HCT116 (cell line): ENCODE measurements around the gene NRCAM. TPM values are rescaled to one million over a fixed set of nuclear protein-coding genes. Genes with fewer than 3 reads are reported as not detected.

Experiments used
- ATAC-seq: fragments of 200-7000 bp; cut with Tn5 transposase; 2 replicates; pipeline ENCODE4 v1.9.1; 2020; ENCODE audit warnings: mild to moderate bottlenecking, moderate library complexity
- BruUV-seq: library from RNA; stranded (reverse); fragments of 400-500 nt; replicated peaks from 2 replicates; lab custom pipeline; 2021; lab: Mats Ljungman, UMichigan
- CTCF ChIA-PET: fragments of 300-600 bp; sonication (Branson Sonifier 250); formaldehyde crosslinking; loops from one replicate; lab custom pipeline; 2021; ENCODE audit warnings: antibody characterized with exemption; lab: Charles Lee
- POLR2A ChIA-PET: fragments of 300-600, 350-600 bp; sonication (Branson Sonifier 250); formaldehyde crosslinking; loops from one replicate; lab custom pipeline; 2021; ENCODE audit warnings: antibody characterized with exemption; lab: Charles Lee
- RAD21 ChIA-PET, 2 experiments: fragments of 300-600 bp; sonication (Branson Sonifier 250); formaldehyde crosslinking; loops; one replicate each; lab custom pipeline; 2023; ENCODE audit warnings: low total read pairs in 2 of 2; ENCODE audit not compliant: uncharacterized antibody in 2 of 2, unreplicated experiment in 2 of 2, low non-redundant PET in 1 of 2; lab: Charles Lee
- DNase-seq: peaks from one replicate; pipeline ENCODE4 v3.0.0-alpha.2; 2010; ENCODE audit warnings: low read depth, low spot score
- H2AFZ ChIP-seq: fragments of 200-600 bp; shearing (Covaris generic), sonication (generic); 2 replicates; pipeline ENCODE4 v1.6.1; 2017; ENCODE audit warnings: low read depth, mixed run types, mixed read lengths, antibody characterized with exemption, low read length; ENCODE audit not compliant: poor library complexity, severe bottlenecking
- H3K27ac ChIP-seq: 2 replicates; pipeline ENCODE4 v1.5.1; 2012; ENCODE audit warnings: low read depth, low read length
- H3K27me3 ChIP-seq: fragments of 200-600 bp; sonication (generic); 2 replicates; pipeline ENCODE4 v1.6.1; 2016; ENCODE audit warnings: mixed run types, low read length, mixed read lengths; ENCODE audit not compliant: insufficient read depth
- H3K36me3 ChIP-seq, 2 experiments: fragments of 200-500 bp in 1 of 2; fragments of 200-600 bp in 1 of 2; sonication (Bioruptor generic) in 1 of 2; sonication (generic) in 1 of 2; 2 replicates each; pipeline versions ENCODE4 v1.5.1 to v1.6.1; 2014 to 2016; ENCODE audit warnings: low read length in 2 of 2, inconsistent platforms in 1 of 2, mixed read lengths in 1 of 2, mixed run types in 1 of 2; ENCODE audit not compliant: insufficient read depth in 2 of 2, control insufficient read depth in 1 of 2
- H3K4me1 ChIP-seq, 2 experiments: fragments of 200-600 bp in 1 of 2; sonication (generic) in 1 of 2; 2 replicates each; pipeline versions ENCODE4 v1.5.1 to v1.6.1; 2012 to 2017; ENCODE audit warnings: low read length in 2 of 2, inconsistent platforms in 1 of 2, mild to moderate bottlenecking in 1 of 2, mixed read lengths in 1 of 2, mixed run types in 1 of 2, moderate library complexity in 1 of 2; ENCODE audit not compliant: insufficient read depth in 2 of 2, control insufficient read depth in 1 of 2
- H3K4me2 ChIP-seq: fragments of 200-600 bp; sonication (generic); 2 replicates; pipeline ENCODE4 v1.6.1; 2017; ENCODE audit warnings: mixed run types, low read length, mixed read lengths
- H3K4me3 ChIP-seq, 2 experiments: fragments of 200-600 bp in 1 of 2; sonication (generic) in 1 of 2; replicated peaks in 1 of 2; 2 replicates each; pipeline ENCODE4 v1.5.1; 2011 to 2016; ENCODE audit warnings: low read length in 2 of 2, control low read depth in 1 of 2, low read depth in 1 of 2, mild to moderate bottlenecking in 1 of 2, mixed read lengths in 1 of 2, mixed run types in 1 of 2
- H3K79me2 ChIP-seq: fragments of 200-600 bp; sonication (generic); 2 replicates; pipeline ENCODE4 v1.6.1; 2017; ENCODE audit warnings: mild to moderate bottlenecking, mixed run types, low read length, moderate library complexity, mixed read lengths; ENCODE audit not compliant: insufficient read depth
- H3K9ac ChIP-seq: fragments of 200-600 bp; sonication (generic); 2 replicates; pipeline ENCODE4 v1.6.1; 2016; ENCODE audit warnings: low read length, mixed read lengths
- H3K9me2 ChIP-seq: fragments of 200-600 bp; sonication (generic), shearing (Covaris generic); 2 replicates; pipeline ENCODE4 v1.6.1; 2017; ENCODE audit warnings: mixed run types, mild to moderate bottlenecking, moderate library complexity; ENCODE audit not compliant: insufficient read depth
- H3K9me3 ChIP-seq, 2 experiments: fragments of 200-500 bp in 1 of 2; fragments of 200-600 bp in 1 of 2; sonication (Bioruptor generic) in 1 of 2; sonication (generic) in 1 of 2; 2 replicates each; pipeline ENCODE4 v1.6.1; 2014 to 2017; ENCODE audit warnings: low read length in 2 of 2, mixed read lengths in 2 of 2, inconsistent platforms in 1 of 2, low read depth in 1 of 2, mild to moderate bottlenecking in 1 of 2, mixed run types in 1 of 2, moderate library complexity in 1 of 2; ENCODE audit not compliant: control insufficient read depth in 1 of 2, insufficient read depth in 1 of 2
- H4K20me1 ChIP-seq: fragments of 200-600 bp; sonication (generic), shearing (Covaris generic); 2 replicates; pipeline ENCODE4 v1.6.1; 2017; ENCODE audit warnings: mixed run types, mild to moderate bottlenecking, moderate library complexity; ENCODE audit not compliant: insufficient read depth
- CBX3 ChIP-seq: IDR thresholded peaks from 2 replicates; pipeline ENCODE4 v1.6.1; 2012; ENCODE audit warnings: low read depth
- ELF1 ChIP-seq: IDR thresholded peaks from 2 replicates; pipeline ENCODE4 v1.6.1; 2012; ENCODE audit warnings: low read depth, borderline replicate concordance
- EZH2 ChIP-seq: fragments of 200-600 bp; sonication (generic); IDR thresholded peaks from 2 replicates; pipeline ENCODE4 v1.6.1; 2017; ENCODE audit warnings: antibody characterized with exemption, mixed run types
- EZH2phosphoT487 ChIP-seq: fragments of 200-600 bp; IDR thresholded peaks from 2 replicates; pipeline ENCODE4 v1.6.1; 2018; ENCODE audit warnings: antibody characterized with exemption, borderline replicate concordance
- FOSL1 ChIP-seq: IDR thresholded peaks from 2 replicates; pipeline ENCODE4 v1.6.1; 2012; ENCODE audit warnings: low read depth
- POLR2AphosphoS5 ChIP-seq: IDR thresholded peaks from 2 replicates; pipeline ENCODE4 v1.6.1; 2011; ENCODE audit warnings: mild to moderate bottlenecking, low read depth, low read length, moderate library complexity
- SIN3A ChIP-seq: IDR thresholded peaks from 2 replicates; pipeline ENCODE4 v1.6.1; 2012; ENCODE audit warnings: low read depth
- SP1 ChIP-seq: IDR thresholded peaks from 2 replicates; pipeline ENCODE4 v1.6.1; 2012; ENCODE audit warnings: low read depth
- SRF ChIP-seq: IDR thresholded peaks from 2 replicates; pipeline ENCODE4 v1.6.1; 2012; ENCODE audit warnings: low read depth
- ZFX ChIP-seq: fragments of 450-650 bp; IDR thresholded peaks from 2 replicates; pipeline ENCODE4 v1.6.1; 2017
- intact Hi-C: fragments of 100-400 bp; cut with micrococcal nuclease; formaldehyde crosslinking; loops from 2 replicates; pipeline ENCODE4 v1.10.0; 2022
- total RNA-seq: library from RNA; stranded (reverse); gene quantifications from one replicate; pipeline ENCODE4 v1.2.1, GENCODE V29; 2021; ENCODE audit not compliant: unreplicated experiment
- TF ChIP-seq, protein P1 (sequence below): IDR thresholded peaks from 2 replicates; pipeline ENCODE4 v1.6.1; 2011; ENCODE audit warnings: mild to moderate bottlenecking, low read length, moderate library complexity; ENCODE audit not compliant: insufficient replicate concordance; ENCODE audit errors: extremely low read depth
- TF ChIP-seq, protein P2 (sequence below), 3 experiments: fragments of 200-600 bp in 1 of 3; sonication (generic) in 1 of 3; IDR thresholded peaks in 2 of 3; conservative IDR thresholded peaks in 1 of 3; 2 replicates each; pipeline ENCODE4 v1.5.1; 2012 to 2017; ENCODE audit warnings: low read depth in 2 of 3, low read length in 2 of 3, antibody characterized with exemption in 1 of 3, borderline replicate concordance in 1 of 3, control low read depth in 1 of 3, mild to moderate bottlenecking in 1 of 3, mixed read lengths in 1 of 3, mixed run types in 1 of 3, moderate library complexity in 1 of 3; ENCODE audit not compliant: insufficient read depth in 1 of 3
- TF ChIP-seq, protein P3 (sequence below): IDR thresholded peaks from 2 replicates; pipeline ENCODE4 v1.6.1; 2012
- TF ChIP-seq, protein P4 (sequence below): IDR thresholded peaks from 2 replicates; pipeline ENCODE4 v1.6.1; 2012

The NRCAM gene
- total RNA-seq, 1 experiment from 2014 or later: 0.15 TPM

DNA sequence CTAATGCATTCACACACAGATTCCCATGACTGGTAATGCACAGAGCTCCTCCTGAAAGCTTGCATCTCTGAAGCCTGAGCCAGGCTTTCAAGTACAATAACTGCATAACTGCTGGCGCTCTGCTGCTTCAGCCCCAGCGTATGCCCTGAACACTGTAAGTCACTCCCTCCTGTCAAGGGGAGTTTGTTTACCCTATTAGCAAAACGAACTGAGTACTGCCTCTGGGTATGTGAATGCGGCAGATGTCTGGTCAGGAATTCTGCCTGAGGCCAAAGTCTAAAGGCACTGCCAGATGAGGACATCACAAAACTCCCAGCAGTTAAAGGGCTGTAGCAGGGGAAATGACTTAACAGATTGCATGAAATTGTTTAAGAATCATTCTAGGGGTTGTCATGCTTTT lies 97.7 kb downstream of the NRCAM start:
- H4K20me1 ChIP-seq: no peaks in the 10 kb centered on the region
- BruUV-seq: no TSS peak
- H3K4me3 ChIP-seq: no peak overlapping the region
- ChIA-PET POLR2A (no interaction called here), RAD21 (no interaction called here), CTCF (no interaction called here)
- DNase-seq: no peak
- TF ChIP-seq, protein P1, sequence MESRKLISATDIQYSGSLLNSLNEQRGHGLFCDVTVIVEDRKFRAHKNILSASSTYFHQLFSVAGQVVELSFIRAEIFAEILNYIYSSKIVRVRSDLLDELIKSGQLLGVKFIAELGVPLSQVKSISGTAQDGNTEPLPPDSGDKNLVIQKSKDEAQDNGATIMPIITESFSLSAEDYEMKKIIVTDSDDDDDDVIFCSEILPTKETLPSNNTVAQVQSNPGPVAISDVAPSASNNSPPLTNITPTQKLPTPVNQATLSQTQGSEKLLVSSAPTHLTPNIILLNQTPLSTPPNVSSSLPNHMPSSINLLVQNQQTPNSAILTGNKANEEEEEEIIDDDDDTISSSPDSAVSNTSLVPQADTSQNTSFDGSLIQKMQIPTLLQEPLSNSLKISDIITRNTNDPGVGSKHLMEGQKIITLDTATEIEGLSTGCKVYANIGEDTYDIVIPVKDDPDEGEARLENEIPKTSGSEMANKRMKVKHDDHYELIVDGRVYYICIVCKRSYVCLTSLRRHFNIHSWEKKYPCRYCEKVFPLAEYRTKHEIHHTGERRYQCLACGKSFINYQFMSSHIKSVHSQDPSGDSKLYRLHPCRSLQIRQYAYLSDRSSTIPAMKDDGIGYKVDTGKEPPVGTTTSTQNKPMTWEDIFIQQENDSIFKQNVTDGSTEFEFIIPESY: no peak
- TF ChIP-seq CBX3 (no peak), EZH2phosphoT487 (no peak), SIN3A (no peak), SP1 (no peak), FOSL1 (no peak), SRF (no peak), EZH2 (no peak), ELF1 (no peak), ZFX (no peak), POLR2AphosphoS5 (no peak)
- TF ChIP-seq, protein P2, sequence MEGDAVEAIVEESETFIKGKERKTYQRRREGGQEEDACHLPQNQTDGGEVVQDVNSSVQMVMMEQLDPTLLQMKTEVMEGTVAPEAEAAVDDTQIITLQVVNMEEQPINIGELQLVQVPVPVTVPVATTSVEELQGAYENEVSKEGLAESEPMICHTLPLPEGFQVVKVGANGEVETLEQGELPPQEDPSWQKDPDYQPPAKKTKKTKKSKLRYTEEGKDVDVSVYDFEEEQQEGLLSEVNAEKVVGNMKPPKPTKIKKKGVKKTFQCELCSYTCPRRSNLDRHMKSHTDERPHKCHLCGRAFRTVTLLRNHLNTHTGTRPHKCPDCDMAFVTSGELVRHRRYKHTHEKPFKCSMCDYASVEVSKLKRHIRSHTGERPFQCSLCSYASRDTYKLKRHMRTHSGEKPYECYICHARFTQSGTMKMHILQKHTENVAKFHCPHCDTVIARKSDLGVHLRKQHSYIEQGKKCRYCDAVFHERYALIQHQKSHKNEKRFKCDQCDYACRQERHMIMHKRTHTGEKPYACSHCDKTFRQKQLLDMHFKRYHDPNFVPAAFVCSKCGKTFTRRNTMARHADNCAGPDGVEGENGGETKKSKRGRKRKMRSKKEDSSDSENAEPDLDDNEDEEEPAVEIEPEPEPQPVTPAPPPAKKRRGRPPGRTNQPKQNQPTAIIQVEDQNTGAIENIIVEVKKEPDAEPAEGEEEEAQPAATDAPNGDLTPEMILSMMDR (IDR thresholded peaks at IDR 0.05 in 2 of 3, conservative IDR thresholded peaks at IDR 0.05 in 1 of 3; ENCODE audit: borderline replicate concordance in 1 of 3, insufficient read depth in 1 of 3, low read depth in 2 of 3, low read length in 2 of 3): no peak
- TF ChIP-seq, protein P3, sequence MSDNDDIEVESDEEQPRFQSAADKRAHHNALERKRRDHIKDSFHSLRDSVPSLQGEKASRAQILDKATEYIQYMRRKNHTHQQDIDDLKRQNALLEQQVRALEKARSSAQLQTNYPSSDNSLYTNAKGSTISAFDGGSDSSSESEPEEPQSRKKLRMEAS: no peak
- TF ChIP-seq, protein P4, sequence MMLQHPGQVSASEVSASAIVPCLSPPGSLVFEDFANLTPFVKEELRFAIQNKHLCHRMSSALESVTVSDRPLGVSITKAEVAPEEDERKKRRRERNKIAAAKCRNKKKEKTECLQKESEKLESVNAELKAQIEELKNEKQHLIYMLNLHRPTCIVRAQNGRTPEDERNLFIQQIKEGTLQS: no peak
- H3K79me2 ChIP-seq: no peaks in the 10 kb centered on the region
- H3K36me3 ChIP-seq: no peaks in the 10 kb centered on the region
- intact Hi-C loops: no loop called here
- H3K4me2 ChIP-seq: no peak overlapping the region
- no peak for ATAC-seq
- H3K27me3 ChIP-seq: no peaks in the 10 kb centered on the region
- H3K9me3 ChIP-seq: no peaks in the 10 kb centered on the region
- H3K4me1 ChIP-seq: no peaks in the 10 kb centered on the region
- H3K9me2 ChIP-seq: peaks cover 3% of the 10 kb centered on the region; the same call in 1 of the 2 replicates
- H2AFZ ChIP-seq: no peak overlapping the region
- H3K9ac ChIP-seq: no peak overlapping the region
- no peak overlapping the region for H3K27ac ChIP-seq
